Keratinocyte (primary cell): Measurements from ENCODE around the gene IMPDH1. TPM values are rescaled to one million over a fixed set of nuclear protein-coding genes. Genes with fewer than 3 reads are reported as not detected.

ENCODE experiments used
- DNase-seq: peaks from one replicate; pipeline ENCODE4 v3.0.0-alpha.2; 2011; ENCODE audit warnings: low read depth, missing footprints, low spot score
- FAIRE-seq: peaks from 2 replicates; lab custom pipeline; 2011; peaks lifted over from hg19 to GRCh38; lab: Jason Lieb, UNC
- H2AFZ ChIP-seq: 2 replicates; pipeline ENCODE4 v1.6.0; 2012; ENCODE audit warnings: low read length, control low read depth, inconsistent platforms; ENCODE audit not compliant: control insufficient read depth
- H3K27ac ChIP-seq: 2 replicates; pipeline ENCODE4 v1.5.1; 2011; ENCODE audit warnings: low read length; ENCODE audit not compliant: control insufficient read depth, insufficient read depth
- H3K27me3 ChIP-seq: 3 replicates; pipeline ENCODE4 v1.6.0; 2011; ENCODE audit warnings: low read length; ENCODE audit not compliant: control insufficient read depth, insufficient read depth; ENCODE audit errors: extremely low read depth
- H3K36me3 ChIP-seq, 2 experiments: 2 replicates in 1 of 2; 3 replicates in 1 of 2; pipeline ENCODE4 v1.5.1; 2011; ENCODE audit warnings: low read length in 2 of 2, mild to moderate bottlenecking in 1 of 2; ENCODE audit not compliant: control insufficient read depth in 2 of 2, insufficient read depth in 2 of 2; ENCODE audit errors: extremely low read depth in 1 of 2
- H3K4me1 ChIP-seq: 3 replicates; pipeline ENCODE4 v1.5.1; 2011; ENCODE audit warnings: low read length; ENCODE audit not compliant: control insufficient read depth, insufficient read depth; ENCODE audit errors: extremely low read depth
- H3K4me2 ChIP-seq: 3 replicates; pipeline ENCODE4 v1.6.0; 2011; ENCODE audit warnings: low read depth, low read length; ENCODE audit not compliant: control insufficient read depth, insufficient read depth; ENCODE audit errors: extremely low read depth
- H3K4me3 ChIP-seq, 3 experiments: fragments of 200-600 bp in 1 of 3; sonication (generic) in 1 of 3; 2 replicates in 2 of 3; 3 replicates in 1 of 3; pipeline ENCODE4 v1.5.1; 2011 to 2016; ENCODE audit warnings: low read length in 3 of 3, mild to moderate bottlenecking in 3 of 3, control low read depth in 2 of 3, inconsistent platforms in 1 of 3, low read depth in 1 of 3, mixed read lengths in 1 of 3, mixed run types in 1 of 3, moderate library complexity in 1 of 3; ENCODE audit not compliant: control insufficient read depth in 2 of 3, insufficient read depth in 2 of 3; ENCODE audit errors: extremely low read depth in 1 of 3
- H3K79me2 ChIP-seq: 2 replicates; pipeline ENCODE4 v1.6.0; 2012; ENCODE audit warnings: low read length; ENCODE audit not compliant: control insufficient read depth, insufficient read depth
- H3K9ac ChIP-seq: 3 replicates; pipeline ENCODE4 v1.6.0; 2011; ENCODE audit warnings: low read length; ENCODE audit not compliant: control insufficient read depth, insufficient read depth; ENCODE audit errors: extremely low read depth
- H3K9me1 ChIP-seq: 3 replicates; pipeline ENCODE4 v1.6.0; 2011; ENCODE audit warnings: low read length; ENCODE audit not compliant: control insufficient read depth, insufficient read depth; ENCODE audit errors: extremely low read depth
- H3K9me3 ChIP-seq: 2 replicates; pipeline ENCODE4 v1.5.1; 2012; ENCODE audit warnings: low read depth, low read length; ENCODE audit not compliant: control insufficient read depth
- H4K20me1 ChIP-seq: 3 replicates; pipeline ENCODE4 v1.6.0; 2011; ENCODE audit warnings: low read length; ENCODE audit not compliant: control insufficient read depth, insufficient read depth; ENCODE audit errors: extremely low read depth
- CTCF ChIP-seq, 3 experiments: IDR thresholded peaks in 1 of 3; conservative IDR thresholded peaks in 1 of 3; optimal IDR thresholded peaks in 1 of 3; 2 replicates in 2 of 3; 3 replicates in 1 of 3; pipeline versions ENCODE3 to v1.5.1; 2011; ENCODE audit warnings: low read length in 3 of 3, mild to moderate bottlenecking in 3 of 3, moderate library complexity in 2 of 3, control low read depth in 1 of 3, inconsistent platforms in 1 of 3; ENCODE audit not compliant: insufficient read depth in 2 of 3; ENCODE audit errors: extremely low read depth in 1 of 3
- EZH2 ChIP-seq: IDR thresholded peaks from one replicate; pipeline ENCODE4 v1.6.1; 2012; ENCODE audit warnings: inconsistent platforms, mild to moderate bottlenecking, low read length, moderate library complexity
- dilution Hi-C: fragments of 300-500 bp; cut with MboI; formaldehyde crosslinking; loops from one replicate; pipeline ENCODE4 v1.7.0; 2020; ENCODE audit warnings: low sequenced_read_pairs; ENCODE audit not compliant: extremely low pct_ligation_motif_present
- polyA plus RNA-seq, 5 experiments: library from polyadenylated mRNA; depleted of rRNA in 3 of 5; stranded (reverse) in 3 of 5; stranded (forward) in 1 of 5; unstranded in 1 of 5; fragments of >200 nt; gene quantifications; 1 replicate in 1 of 5; 2 replicates in 3 of 5; 3 replicates in 1 of 5; pipeline versions ENCODE4 v1.2.1 to v1.2.3, GENCODE V29; 2011 to 2012; ENCODE audit warnings: missing spikeins in 2 of 5, low read depth in 1 of 5, low replicate concordance in 1 of 5

The IMPDH1 gene
- polyA plus RNA-seq, 1 donor (not counting 4 experiments of a cell fraction or from before 2014, with no cell fraction given), result 56.2 TPM

GRCh38 chr7:128385988-128386925 is 23.5 kb downstream of the IMPDH1 start:
- H3K27ac ChIP-seq, result no peak overlapping the region
- FAIRE-seq, result no peak
- no peak overlapping the region for H3K4me2 ChIP-seq

GRCh38 chr7:128384726-128385125 is 25.1 kb downstream of the IMPDH1 start:
- Histone ChIP-seq H2AFZ (no peak overlapping the region), H3K9ac (no peak overlapping the region), H3K9me1 (no peaks in the 10 kb centered on the region), H3K4me3 (no peak overlapping the region), H3K9me3 (no peaks in the 10 kb centered on the region), H3K27ac (no peak overlapping the region), H3K79me2 (no peaks in the 10 kb centered on the region), H3K27me3 (peaks cover 16% of the 10 kb centered on the region), H4K20me1 (no peaks in the 10 kb centered on the region), H3K4me1 (peaks cover 6% of the 10 kb centered on the region), H3K4me2 (no peak overlapping the region), H3K36me3 (no peaks in the 10 kb centered on the region)
- no peak for FAIRE-seq
- TF ChIP-seq EZH2 (no peak), CTCF (optimal IDR thresholded peaks at IDR 0.05 in 1 of 3, IDR thresholded peaks at IDR 0.05 in 1 of 3, conservative IDR thresholded peaks at IDR 0.05 in 1 of 3; ENCODE audit: extremely low read depth in 1 of 3, insufficient read depth in 2 of 3, low read length in 3 of 3) (no peak)
- dilution Hi-C loops, result no loop called here
- no peak for DNase-seq

More at GRCh38 chr7:128385988-128386925, 23.5 kb downstream of the IMPDH1 start:
- Histone ChIP-seq H3K9me1 (no peaks in the 10 kb centered on the region), H3K36me3 (no peaks in the 10 kb centered on the region), H3K4me3 (no peak overlapping the region), H4K20me1 (no peaks in the 10 kb centered on the region), H3K4me1 (peaks cover 6% of the 10 kb centered on the region), H3K27me3 (peaks cover 16% of the 10 kb centered on the region), H2AFZ (no peak overlapping the region), H3K9ac (no peak overlapping the region), H3K9me3 (no peaks in the 10 kb centered on the region), H3K79me2 (no peaks in the 10 kb centered on the region)
- no peak for TF ChIP-seq EZH2
- TF ChIP-seq CTCF (optimal IDR thresholded peaks at IDR 0.05 in 1 of 3, IDR thresholded peaks at IDR 0.05 in 1 of 3, conservative IDR thresholded peaks at IDR 0.05 in 1 of 3; ENCODE audit: extremely low read depth in 1 of 3, insufficient read depth in 2 of 3, low read length in 3 of 3), result no peak
- no peak for DNase-seq
- dilution Hi-C loops, result no loop called here
